Measurements from ENCODE around the gene SNRPD3. TPM values are rescaled to one million over a fixed set of nuclear protein-coding genes. Genes with fewer than 3 reads are reported as not detected.
A peak's percentile ranks its signal among the peaks of the same experiment; 100 is the strongest.

The SNRPD3 gene
- total RNA-seq, 1 donor from 2014 or later: 103 TPM

DNA sequence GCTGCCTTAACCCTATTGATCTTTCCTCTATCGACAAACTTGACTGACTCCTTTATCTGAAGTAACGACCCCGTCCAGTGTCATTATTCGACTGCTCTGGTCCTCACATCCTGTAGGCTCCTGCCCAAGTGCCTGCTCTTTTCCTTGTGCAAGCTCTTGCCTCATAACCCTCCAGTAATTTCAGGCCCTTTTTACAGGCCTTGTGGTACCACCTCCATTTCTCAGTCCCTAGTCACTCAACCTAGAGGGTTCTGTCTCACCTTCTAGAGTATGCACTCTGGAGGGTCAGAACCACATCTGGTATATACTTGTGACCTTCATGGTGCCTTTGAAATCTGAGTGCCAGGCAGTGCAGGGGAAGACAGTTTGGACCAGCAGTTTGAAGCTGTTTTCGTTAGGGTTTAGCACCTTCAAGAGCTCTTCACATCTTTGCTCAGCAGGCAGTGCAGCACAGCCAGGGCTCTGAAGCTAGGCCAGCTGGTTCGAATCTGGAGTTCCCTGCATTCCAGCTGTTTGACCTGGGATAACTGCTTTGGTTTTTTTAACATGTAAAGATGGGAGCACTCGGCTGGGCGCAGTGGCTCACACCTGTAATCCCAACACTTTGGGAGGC lies 11.2 kb downstream of the SNRPD3 start:
- DNase-seq (ENCODE audit: low spot score): no peak
- peak overlapping the region; percentile 6 for H3K27ac Mint-ChIP-seq (ENCODE audit: unreplicated experiment)
- TF ChIP-seq, protein P1, sequence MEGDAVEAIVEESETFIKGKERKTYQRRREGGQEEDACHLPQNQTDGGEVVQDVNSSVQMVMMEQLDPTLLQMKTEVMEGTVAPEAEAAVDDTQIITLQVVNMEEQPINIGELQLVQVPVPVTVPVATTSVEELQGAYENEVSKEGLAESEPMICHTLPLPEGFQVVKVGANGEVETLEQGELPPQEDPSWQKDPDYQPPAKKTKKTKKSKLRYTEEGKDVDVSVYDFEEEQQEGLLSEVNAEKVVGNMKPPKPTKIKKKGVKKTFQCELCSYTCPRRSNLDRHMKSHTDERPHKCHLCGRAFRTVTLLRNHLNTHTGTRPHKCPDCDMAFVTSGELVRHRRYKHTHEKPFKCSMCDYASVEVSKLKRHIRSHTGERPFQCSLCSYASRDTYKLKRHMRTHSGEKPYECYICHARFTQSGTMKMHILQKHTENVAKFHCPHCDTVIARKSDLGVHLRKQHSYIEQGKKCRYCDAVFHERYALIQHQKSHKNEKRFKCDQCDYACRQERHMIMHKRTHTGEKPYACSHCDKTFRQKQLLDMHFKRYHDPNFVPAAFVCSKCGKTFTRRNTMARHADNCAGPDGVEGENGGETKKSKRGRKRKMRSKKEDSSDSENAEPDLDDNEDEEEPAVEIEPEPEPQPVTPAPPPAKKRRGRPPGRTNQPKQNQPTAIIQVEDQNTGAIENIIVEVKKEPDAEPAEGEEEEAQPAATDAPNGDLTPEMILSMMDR (IDR thresholded peaks at IDR 0.05; ENCODE audit: unreplicated experiment): no peak
- H3K9me3 Mint-ChIP-seq (ENCODE audit: unreplicated experiment): no peaks in the 10 kb centered on the region
- H3K4me1 Mint-ChIP-seq (ENCODE audit: unreplicated experiment): no peaks in the 10 kb centered on the region
- no peak overlapping the region for H3K4me3 Mint-ChIP-seq (ENCODE audit: unreplicated experiment)
- H3K27me3 Mint-ChIP-seq (ENCODE audit: unreplicated experiment): no peaks in the 10 kb centered on the region
- H3K36me3 Mint-ChIP-seq (ENCODE audit: low read depth, unreplicated experiment): peaks cover 17% of the 10 kb centered on the region

DNA sequence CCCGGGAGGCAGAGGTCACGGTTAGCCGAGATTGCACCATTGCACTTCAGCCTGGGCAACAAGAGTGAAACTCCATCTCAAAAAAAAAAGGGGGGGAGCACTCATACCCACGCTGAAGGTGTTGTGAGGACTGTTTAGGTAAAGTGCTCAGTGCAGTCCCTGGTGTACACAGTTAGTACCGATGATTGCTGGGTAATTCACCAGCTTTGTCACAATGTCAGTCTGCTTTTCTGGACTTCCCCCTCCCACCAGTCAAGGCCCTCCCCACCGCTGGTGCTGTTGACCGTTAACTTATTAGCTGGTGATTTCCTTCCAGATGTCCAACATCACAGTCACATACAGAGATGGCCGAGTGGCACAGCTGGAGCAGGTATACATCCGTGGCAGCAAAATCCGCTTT lies 11.9 kb downstream of the SNRPD3 start:
- Mint-ChIP-seq H3K4me1 (ENCODE audit: unreplicated experiment) (no peaks in the 10 kb centered on the region), H3K27me3 (ENCODE audit: unreplicated experiment) (no peaks in the 10 kb centered on the region), H3K9me3 (ENCODE audit: unreplicated experiment) (no peaks in the 10 kb centered on the region), H3K36me3 (ENCODE audit: low read depth, unreplicated experiment) (peaks cover 19% of the 10 kb centered on the region), H3K27ac (ENCODE audit: unreplicated experiment) (no peak overlapping the region), H3K4me3 (ENCODE audit: unreplicated experiment) (no peak overlapping the region)
- no peak for DNase-seq (ENCODE audit: low spot score)
- TF ChIP-seq, protein P1 (IDR thresholded peaks at IDR 0.05; ENCODE audit: unreplicated experiment): no peak

DNA sequence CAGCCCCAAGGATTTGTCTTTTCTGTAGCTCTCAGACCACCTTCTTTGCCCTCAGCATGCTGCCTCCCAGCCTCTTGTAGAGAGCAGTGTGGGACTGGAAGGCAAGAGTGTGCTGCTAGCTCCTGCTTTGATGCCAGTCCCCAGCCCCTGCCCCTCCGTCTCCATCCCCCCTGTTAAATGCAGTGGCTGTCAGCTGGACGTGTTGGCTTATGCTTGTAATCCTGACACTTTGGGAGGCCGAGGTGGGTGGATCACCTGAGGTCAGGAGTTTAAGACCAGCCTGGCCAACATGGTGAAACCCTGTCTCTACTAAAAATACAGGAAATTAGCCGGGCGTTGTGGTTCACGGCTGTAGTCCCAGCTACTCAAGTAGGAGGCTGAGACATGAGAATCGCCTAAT lies 15.5 kb downstream of the SNRPD3 start:
- DNase-seq (ENCODE audit: low spot score): no peak
- no peak overlapping the region for H3K27ac Mint-ChIP-seq (ENCODE audit: unreplicated experiment)
- H3K36me3 Mint-ChIP-seq (ENCODE audit: low read depth, unreplicated experiment): peaks cover 40% of the 10 kb centered on the region
- no peaks in the 10 kb centered on the region for H3K4me1 Mint-ChIP-seq (ENCODE audit: unreplicated experiment)
- TF ChIP-seq, protein P1 (IDR thresholded peaks at IDR 0.05; ENCODE audit: unreplicated experiment): no peak
- H3K9me3 Mint-ChIP-seq (ENCODE audit: unreplicated experiment): no peaks in the 10 kb centered on the region
- peaks cover 2% of the 10 kb centered on the region for H3K27me3 Mint-ChIP-seq (ENCODE audit: unreplicated experiment)
- H3K4me3 Mint-ChIP-seq (ENCODE audit: unreplicated experiment): no peak overlapping the region

DNA sequence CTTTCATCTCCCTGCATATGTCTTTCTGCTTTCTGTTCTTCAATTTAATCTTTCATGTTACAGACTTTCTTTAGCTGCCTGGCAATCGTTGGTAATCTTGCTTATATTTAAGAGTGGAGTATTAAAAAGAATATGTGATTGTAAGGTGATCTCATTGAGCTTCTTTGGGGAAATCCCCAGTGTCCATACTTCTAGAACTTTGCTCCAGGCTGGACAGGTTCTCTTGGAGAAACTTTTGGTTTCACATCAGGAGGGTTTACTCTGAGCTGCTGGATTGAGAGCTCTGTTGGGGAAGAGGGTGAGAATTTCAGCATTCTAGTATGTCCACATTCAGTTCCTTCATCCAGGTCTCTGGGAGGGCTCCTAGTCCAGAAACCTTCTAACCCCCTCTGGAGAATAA lies 21.0 kb downstream of the SNRPD3 start:
- H3K4me3 Mint-ChIP-seq (ENCODE audit: unreplicated experiment): no peak overlapping the region
- peaks cover 6% of the 10 kb centered on the region for H3K27me3 Mint-ChIP-seq (ENCODE audit: unreplicated experiment)
- TF ChIP-seq, protein P1 (IDR thresholded peaks at IDR 0.05; ENCODE audit: unreplicated experiment): no peak
- no peak for DNase-seq (ENCODE audit: low spot score)
- H3K4me1 Mint-ChIP-seq (ENCODE audit: unreplicated experiment): no peaks in the 10 kb centered on the region
- H3K27ac Mint-ChIP-seq (ENCODE audit: unreplicated experiment): no peak overlapping the region
- peaks cover 29% of the 10 kb centered on the region for H3K36me3 Mint-ChIP-seq (ENCODE audit: low read depth, unreplicated experiment)
- no peaks in the 10 kb centered on the region for H3K9me3 Mint-ChIP-seq (ENCODE audit: unreplicated experiment)

DNA sequence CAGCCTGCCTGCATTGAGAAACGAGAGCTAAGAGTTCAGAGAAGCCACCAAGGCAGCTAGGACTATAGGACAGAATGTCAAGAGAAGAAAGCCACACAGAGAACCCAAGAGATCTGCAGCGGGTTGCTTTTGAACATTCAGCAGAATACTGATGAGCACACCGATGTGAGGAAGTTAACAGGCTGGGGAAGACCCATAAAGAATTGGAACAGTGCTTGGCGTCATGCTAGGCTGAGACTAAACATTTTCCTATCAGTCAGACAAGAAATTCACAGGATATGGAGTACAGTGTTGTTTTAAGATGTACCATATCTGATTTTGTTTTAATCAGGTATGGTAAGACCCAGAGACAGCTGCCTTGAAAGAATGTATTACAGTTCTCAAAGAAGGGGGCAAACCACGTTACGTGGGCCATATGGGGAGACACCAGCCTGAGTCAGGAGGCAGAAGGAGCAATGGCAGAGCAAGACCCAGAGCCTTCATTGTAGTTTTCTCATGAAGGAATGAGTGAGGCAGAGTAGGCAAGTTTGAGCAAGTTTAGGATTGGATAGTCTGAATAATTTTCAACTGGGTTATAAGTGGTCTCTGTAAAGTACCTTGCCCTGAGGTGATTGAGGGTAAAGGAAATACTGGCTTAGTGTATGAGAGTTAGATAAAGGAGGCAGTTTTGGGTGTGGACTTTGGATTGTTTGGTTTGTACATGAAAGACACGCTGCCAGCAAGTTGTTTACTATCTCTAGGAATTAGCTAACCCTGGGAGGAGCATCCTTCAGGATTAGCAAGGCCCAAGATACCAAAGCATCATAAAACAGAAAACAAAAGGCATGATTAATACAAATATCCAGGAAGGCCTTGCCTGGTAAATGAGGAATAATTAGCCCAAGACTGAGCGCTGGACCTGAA lies 22.8 kb downstream of the SNRPD3 start:
- H3K27me3 Mint-ChIP-seq (ENCODE audit: unreplicated experiment): peaks cover 6% of the 10 kb centered on the region
- TF ChIP-seq, protein P1 (IDR thresholded peaks at IDR 0.05; ENCODE audit: unreplicated experiment): no peak
- H3K27ac Mint-ChIP-seq (ENCODE audit: unreplicated experiment): no peak overlapping the region
- no peaks in the 10 kb centered on the region for H3K4me1 Mint-ChIP-seq (ENCODE audit: unreplicated experiment)
- peaks cover 17% of the 10 kb centered on the region for H3K36me3 Mint-ChIP-seq (ENCODE audit: low read depth, unreplicated experiment)
- H3K4me3 Mint-ChIP-seq (ENCODE audit: unreplicated experiment): no peak overlapping the region
- DNase-seq (ENCODE audit: low spot score): no peak
- no peaks in the 10 kb centered on the region for H3K9me3 Mint-ChIP-seq (ENCODE audit: unreplicated experiment)
